Right renal cortex interstitium (tissue), 3 donors: ENCODE results near the gene NGDN. TPM values are rescaled to one million over a fixed set of nuclear protein-coding genes. Genes with fewer than 3 reads are reported as not detected.
"Not testable (repeated sequence)": the region's sequence is repeated elsewhere in the genome, so short reads cannot be mapped to it uniquely, and the experiment has no call there.

ENCODE experiments used
- DNase-seq, 3 donors: peaks; one replicate each; pipeline ENCODE4 v3.0.0-alpha.2; 2013; ENCODE audit warnings: low read depth in 3 of 3, low spot score in 2 of 3
- polyA plus RNA-seq, 3 donors: library from polyadenylated mRNA; unstranded; fragments of 120-200 nt; gene quantifications; one replicate each; pipeline ENCODE4 v1.2.1, GENCODE V29; 2013; ENCODE audit not compliant: insufficient read length in 3 of 3

Gene NGDN
- polyA plus RNA-seq, result 10 to 100 TPM; 71.4 to 81.2 (median 76.7) TPM

DNA sequence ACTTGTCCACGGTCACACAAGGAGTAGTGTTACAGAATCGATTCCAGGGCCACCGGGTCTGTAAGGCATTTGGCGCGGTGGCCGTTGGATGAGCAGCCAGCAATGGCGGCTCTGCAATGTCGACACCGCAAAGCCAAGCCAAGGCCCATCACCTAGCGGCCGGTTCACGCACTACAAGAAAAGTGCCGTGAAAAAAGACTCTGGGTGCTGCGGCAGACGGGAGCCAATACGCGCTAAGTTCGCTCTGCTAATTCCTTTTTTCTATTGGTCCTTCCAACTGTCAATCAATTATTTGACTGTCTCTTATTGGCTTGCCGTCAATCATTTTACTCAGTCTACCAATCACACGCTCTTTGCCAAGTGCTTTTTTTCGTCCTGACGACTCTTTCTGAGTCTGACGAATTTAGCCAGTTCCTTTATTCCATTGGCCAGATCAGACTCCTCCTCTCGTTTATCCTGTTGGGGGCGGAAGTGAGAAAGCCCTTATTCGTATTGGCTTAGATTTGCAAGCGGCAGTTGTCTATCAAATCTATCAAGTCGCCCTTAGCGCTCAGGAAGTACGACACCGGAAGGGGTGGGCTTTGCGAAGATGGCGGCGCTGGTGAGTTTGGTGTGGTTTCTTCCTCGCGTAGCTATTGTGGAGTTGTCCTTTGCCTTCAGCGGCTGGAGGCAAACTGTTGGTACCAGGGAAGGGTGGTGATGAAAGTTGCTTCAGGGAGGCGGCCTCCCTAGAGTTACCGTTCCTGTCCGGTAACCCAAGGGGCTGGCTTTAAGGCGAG, at the start of gene NGDN:
Gene NGDN (plus strand): TSS at position 577 of the 779 bp plus-strand sequence. CDS start 13 bp downstream, at position 590.
- DNase-seq, result peak; percentile 99 to 100 (median 99)

DNA sequence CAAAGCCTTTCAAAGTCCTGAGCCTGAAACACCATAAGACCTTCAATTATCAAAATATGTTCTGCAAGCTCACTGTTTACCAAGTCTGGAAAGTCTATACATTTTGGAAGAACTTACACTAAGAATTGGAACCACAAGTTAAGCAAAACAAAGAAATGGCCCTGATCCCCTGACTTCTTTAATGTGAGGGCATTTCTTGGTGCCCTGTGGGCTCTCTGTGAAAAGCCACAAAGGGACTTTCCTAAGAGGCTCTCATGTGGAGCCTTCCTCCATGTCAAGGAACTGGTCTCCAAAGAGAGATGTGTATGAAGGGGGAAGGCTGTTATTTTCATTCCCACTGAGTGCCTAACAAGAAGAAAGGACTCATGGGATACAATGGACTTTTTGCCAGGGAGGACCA, 47.9 kb upstream of the NGDN start:
- no peak for DNase-seq

DNA sequence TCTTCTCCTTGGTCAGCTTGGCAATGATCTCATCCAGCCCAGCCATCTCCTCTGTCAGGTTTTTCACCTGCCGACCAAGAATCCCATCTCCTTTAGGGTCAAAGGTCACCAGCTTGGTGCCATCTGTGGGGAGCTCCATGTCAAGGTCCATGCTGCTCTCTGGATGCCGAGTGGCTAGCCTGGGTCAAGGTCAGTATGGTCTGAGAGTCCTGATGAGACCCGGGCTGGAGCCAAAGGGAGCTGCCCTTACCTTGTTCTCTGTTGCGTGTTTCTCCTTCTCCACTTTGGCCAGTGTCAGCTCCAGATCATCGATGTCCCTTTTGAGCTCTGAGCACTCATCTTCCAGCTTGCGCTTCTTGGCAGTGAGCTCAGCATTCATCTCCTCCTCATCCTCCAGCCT, 45.8 kb upstream of the NGDN start:
- no peak for DNase-seq

GRCh38 chr14:23425169-23425568, 44.3 kb upstream of the NGDN start:
- DNase-seq, result no peak

- not testable (repeated sequence) for DNase-seq
Measured at GRCh38 chr14:23425798-23426197, 43.7 kb upstream of the NGDN start.

DNA sequence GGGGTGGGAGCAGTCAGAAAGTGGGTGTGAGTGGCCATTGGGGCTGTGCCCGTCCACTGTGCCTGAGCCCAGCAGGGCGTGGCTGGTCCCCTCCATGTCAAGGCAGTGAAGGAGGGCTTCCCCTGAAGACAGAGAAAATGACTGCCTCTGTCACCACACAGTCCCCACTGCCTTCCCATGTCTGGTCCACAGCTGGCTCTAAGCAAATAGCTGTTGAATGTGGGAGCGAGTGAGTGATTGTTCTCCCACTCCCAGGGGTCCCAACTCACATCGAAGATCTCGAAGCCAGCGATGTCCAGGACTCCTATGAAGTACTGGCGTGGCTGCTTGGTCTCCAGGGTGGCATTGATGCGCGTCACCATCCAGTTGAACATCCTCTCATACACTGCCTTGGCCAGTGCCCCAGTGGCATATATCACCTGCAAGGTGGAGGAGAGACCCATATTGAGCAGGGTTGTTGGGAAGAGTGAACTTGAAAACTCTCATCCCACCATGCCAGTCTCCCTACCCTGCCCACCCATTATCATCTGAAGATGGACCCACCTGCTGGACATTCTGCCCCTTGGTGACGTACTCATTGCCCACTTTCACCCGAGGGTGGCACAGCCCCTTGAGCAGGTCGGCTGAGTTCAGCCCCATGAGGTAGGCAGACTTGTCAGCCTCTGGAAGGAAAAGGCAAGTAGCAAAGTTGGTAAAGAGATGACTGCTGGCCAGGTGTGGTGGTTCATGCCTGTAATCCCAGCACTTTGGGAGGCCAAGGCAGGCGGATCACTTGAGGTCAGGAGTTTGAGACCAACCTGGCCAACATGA, 40.6 kb upstream of the NGDN start:
- no peak for DNase-seq

DNA sequence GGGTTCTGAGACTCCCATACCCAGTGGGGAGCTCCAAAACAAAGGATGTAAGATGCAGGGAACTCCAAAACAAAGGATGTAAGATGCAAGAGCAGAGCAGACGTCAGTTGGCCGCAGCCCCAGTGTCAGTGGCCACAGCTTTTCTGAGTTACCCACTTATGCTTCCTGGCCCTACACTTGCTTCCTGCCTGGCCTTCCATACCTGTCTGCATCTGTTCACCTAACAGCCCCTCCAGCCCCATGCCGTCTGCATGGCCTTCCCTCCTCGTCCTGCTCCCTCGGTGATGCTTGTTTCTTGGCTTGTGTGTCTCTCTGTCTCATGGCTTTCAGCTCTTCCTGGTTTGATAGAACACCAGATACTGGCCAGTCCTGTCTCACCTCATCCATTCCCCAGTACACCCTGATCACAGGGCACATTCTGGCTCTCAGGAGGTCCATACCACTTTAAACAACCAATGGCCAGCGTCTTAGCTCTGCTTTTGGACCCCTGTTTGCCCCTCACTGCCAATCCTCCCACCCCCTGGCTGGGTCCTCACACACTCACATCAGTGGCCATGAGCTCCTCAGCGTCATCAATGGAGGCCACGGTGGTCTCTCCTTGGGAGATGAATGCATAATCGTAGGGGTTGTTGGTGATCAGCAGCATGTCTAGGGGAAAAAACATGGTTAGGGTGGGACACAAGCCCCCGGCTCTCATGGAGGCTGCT, 39.3 kb upstream of the NGDN start:
- DNase-seq, result no peak

DNA sequence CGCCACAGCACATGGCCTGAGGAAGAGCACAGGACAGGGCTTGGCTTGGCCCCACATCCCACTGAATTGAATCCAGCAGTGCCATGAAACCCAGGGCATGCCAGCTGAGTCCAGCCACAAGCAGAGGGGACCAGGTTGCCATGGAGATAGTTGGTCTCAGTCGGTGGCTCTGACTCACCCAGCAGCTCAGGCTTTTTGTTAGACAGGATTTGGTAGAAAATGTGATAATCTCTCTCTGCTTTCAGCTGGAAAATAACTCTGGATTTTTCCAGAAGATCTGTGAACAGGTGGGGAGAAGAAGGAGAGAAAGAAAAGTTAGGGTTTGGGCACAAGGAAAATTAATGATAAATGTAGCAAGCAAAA, 38.8 kb upstream of the NGDN start:
- no peak for DNase-seq

- DNase-seq, result no peak
Measured at GRCh38 chr14:23431486-23431885, 38.0 kb upstream of the NGDN start.

DNA sequence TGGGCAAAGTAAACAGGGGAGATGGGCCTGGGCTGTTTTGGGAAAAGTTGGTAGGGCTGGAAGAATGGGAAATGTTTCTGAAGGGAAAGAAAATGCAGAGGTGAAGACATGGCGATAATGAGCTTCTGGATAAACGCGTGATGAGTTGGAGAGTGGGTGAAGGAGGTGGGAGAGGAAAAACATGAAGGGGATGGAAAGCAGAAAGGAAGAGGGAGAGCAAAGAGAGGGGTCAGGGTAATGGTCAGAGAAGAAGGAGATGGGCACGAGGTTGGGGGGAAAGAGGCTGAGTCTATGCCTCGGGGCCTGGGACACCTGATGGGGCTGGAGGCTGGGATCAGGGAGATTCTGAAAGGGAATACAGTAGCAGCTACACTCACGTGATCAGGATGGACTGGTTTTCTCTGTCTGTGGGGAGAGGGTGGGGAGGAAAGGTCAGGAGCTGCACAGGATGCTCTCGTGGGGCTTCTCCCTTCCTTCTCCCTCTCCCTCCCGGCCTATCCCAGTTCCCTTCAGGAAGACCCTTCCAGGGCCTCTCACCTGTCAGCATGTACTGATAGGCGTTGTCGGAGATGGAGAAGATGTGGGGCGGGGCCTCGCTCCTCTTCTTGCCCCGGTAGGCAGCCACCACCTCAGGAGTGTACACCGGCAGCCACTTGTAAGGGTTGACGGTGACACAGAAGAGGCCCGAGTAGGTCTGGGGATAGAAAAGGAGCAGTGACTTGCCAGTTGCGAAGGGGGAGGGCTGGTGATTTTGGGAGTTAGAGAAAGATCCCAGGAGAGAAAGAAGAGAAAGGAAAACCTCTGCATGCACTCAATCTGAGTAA, 37.2 kb upstream of the NGDN start:
- no peak for DNase-seq

- DNase-seq, result no peak
Measured at GRCh38 chr14:23432946-23433345, 36.6 kb upstream of the NGDN start.

GRCh38 chr14:23433457-23433856, 36.0 kb upstream of the NGDN start:
- DNase-seq, result no peak

DNA sequence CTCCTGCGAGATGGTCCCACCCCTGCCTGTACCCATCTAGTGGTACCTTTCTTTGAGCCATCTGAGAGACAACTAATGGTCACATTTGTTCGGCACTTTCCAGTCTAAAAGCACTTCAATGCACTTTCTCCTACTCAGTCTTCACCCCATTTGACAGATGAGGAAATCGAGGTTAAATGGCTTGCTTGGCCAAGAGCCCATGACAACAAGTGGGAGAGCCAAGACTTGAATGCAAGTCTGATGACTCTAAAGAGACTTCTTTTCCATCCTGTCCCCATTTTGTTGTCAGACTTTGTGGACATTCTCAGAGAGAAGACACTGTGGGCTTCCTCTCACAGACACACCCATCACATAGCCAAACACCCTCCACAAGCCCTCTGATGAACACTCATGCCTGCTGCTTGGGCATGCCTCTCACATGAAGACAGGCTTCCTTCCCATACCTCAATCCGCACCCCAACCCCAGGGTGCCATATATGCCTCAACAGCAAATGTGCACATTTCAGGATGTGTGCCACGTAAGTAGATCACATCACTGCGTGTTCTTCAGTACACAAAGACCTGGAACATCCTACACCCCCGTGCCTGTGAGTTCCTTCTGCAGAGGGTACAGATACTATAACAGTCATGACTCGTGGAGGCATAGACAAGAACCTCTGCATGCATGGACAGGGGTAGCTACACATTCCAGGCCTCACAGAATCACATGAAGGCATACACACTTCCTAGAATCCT, 34.8 kb upstream of the NGDN start:
- no peak for DNase-seq

DNA sequence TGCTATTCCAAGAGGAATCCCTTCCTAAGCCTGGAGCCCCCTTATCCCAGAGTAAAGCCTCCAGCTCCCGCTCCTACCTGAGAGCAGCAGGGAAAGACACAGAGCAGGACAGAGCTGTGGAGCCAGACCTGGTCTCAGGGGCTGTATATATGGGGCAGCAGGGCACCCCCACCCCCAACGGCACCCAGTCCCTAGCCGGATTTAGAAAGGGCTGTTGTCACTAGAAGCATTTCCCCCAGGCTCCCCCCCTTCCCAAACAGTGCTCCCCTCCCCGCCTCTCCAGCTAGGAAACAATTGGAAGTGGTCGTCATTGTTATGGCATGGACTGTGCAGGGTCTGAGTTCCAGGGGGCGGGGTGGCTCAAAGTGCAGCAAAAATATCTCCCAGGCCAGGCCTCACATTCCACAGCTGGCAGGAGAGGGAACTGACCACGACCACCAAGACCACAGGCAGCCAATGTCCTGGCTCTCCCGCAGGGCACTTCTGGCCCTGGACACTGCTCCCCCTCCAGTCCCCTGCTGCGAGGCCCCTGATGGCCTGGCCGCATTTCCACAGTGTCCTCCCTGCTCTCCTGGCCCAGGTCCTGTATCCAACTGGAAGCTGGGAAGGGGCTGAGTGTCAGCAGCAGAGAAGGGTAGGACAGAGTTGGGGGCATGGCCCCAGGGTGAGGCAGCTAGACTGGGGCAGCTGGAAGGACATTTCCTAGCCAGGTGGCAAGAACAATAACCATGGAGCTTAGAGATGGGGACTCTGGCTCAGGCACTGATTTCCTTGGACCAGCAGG, 33.8 kb upstream of the NGDN start, which contains the start of gene MYH7:
Gene MYH7 (minus strand): TSS at position 118 of the 784 bp plus-strand sequence. CDS start 1,928 bp downstream, outside the sequence.
- no peak for DNase-seq

DNA sequence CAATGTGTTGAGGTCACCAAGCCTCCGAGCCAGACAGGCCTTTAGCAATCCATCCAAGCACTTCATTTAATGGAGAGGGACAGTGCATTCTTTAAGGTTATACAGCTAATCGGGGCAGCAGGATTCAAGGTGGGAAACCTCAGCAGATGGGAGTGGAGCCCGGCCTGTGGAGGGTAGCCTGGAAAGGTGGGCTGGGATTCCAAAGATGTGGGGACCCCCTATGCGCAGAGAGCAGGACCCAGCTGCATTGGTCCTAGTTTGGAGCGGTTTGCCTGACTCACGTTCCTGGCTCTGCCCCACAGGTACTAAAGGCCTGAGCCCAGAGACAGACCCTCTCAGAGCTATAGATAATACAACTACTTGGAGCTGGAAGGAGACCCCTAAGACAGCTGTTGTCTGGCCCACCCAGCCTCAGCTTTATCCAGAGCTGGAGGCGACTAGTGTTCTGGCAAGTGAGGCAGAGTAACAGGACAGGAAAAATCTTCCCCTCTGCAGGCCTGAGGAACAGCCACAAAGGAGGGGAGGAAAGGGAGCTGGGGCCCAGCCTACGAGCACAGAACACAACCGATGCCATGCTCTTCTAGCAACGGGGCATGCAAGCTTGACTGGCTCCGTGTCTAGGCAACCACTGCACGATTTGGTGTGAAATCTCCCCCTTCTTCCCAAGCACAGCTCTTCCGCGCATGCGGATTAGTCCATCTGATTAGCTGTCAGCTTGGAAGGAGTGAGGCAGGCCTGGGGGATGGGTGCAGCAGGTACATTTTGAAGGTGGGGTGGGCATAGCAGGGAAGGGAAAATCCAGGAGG, 33.0 kb upstream of the NGDN start:
- DNase-seq, result peak; percentile 70 to 88 (median 82)

DNA sequence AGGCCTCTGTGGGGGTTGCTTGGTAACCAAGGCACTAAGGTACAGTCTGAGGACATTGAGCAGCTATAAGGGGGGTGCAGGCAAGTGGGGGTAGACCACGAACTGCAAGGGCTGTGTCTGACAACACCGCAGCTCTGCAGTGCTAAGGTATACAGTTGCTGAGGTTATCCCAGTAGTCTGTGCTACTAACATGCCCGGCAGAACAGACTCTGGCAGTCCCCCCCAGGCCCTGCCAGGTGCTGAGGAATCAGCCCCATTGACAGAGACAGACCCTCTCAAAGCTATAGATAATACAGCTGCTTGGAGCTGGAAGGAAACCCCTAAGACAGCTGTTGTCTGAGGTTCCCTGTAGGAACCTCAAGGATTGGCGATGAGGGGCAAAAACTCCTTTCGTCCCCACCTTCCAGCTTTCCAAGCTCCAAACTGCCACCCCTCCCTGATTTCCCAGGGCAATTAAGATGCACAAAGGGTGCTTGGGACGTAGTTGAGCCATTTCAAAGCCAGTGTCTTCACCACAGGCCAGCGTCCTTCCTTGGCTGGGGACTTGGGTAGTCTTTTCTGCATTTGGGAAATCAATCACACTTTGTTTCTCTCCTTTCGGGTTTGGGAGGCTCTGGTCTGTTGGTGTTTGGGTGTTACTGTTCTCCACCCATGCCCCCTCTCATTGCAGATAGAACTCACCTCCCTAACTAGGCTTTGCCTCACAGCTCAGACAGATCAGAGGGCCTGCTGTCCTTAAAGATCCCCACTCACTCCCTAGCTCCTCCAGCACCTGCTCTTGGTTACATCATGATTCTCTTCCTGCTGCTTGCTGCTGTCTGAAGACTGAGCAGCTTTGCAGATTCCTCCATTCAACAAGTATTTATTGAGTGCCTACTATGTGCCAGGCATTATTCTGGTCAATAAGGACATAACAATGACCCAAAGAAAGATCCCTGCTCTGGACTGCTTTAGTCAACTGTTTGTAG, 32.1 kb upstream of the NGDN start:
- no peak for DNase-seq
